ENCODE results near the gene ZNF740. TPM values are rescaled to one million over a fixed set of nuclear protein-coding genes. Genes with fewer than 3 reads are reported as not detected.

The ZNF740 gene
- total and polyA plus RNA-seq, 2 of the 8 experiments (the other 6 are each of a cell fraction or from before 2014, with no cell fraction given): 8.2 to 40.0 TPM

DNA sequence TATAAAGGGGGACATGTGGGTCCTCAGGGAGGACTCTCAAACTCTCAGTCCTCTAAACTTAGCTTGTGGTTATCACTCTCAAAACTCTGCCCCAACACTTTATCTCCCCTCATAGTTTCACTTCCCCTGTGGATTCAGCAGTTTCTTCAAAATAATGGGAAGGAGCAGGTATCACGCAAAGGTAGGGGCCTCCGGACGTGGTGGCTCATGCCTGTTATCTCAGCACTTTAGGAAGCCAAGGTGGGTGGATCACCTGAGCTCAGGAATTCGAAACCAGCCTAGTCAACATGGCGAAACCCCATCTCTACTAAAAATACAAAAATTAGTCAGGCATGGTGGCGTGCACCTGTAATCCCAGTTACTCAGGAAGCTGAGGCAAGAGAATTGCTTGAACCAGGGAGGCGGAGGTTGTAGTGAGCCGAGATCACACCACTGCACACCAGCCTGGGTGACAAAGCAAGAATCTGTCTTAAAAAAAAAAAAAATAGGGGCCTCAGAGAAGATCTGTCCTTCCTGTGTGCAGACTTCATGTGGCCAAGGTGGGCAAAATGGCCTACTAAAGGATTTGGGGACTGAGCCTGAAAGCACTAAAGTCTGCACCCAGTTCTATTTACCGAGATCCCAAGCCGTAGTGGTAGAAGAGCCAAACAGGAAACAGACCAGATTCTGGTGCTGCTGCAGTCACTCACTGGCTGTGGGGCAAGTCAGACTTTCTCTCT, 20.1 kb downstream of the ZNF740 start:
- Histone ChIP-seq H3K4ac (replicated peaks; ENCODE audit: insufficient read length, low read depth, low read length) (no peak overlapping the region), H3K56ac (replicated peaks; ENCODE audit: insufficient read length, low read depth, low read length) (no peak overlapping the region), H4K91ac (replicated peaks; ENCODE audit: insufficient read length, low read length) (no peak overlapping the region), H3K4me3 (ENCODE audit: extremely low read depth in 1 of 4, insufficient read depth in 2 of 4, low read depth in 3 of 4, low read length in 4 of 4) (no peak overlapping the region), H3K36me3 (ENCODE audit: control insufficient read depth in 2 of 4, insufficient read depth in 4 of 4, low read length in 3 of 4) (no peaks in the 10 kb centered on the region), H2BK120ac (replicated peaks; ENCODE audit: low read depth, low read length) (no peak overlapping the region), H3K27ac (ENCODE audit: low read depth, low read length) (no peak overlapping the region), H3K9me3 (ENCODE audit: insufficient read depth in 2 of 2, low read depth in 1 of 2, low read length in 1 of 2) (no peaks in the 10 kb centered on the region), H2BK12ac (ENCODE audit: low read depth, low read length) (no peak overlapping the region), H3K4me1 (replicated peaks in 1 of 4; ENCODE audit: control insufficient read depth in 3 of 4, insufficient read depth in 4 of 4, low read length in 3 of 4) (no peaks in the 10 kb centered on the region; a peak in 1 of 7 replicates), H3K9ac (replicated peaks in 1 of 4; ENCODE audit: extremely low read depth in 1 of 4, low read depth in 3 of 4, low read length in 3 of 4) (no peak overlapping the region), H4K8ac (ENCODE audit: extremely low read depth, insufficient read depth, low read length) (no peak overlapping the region), H3K79me1 (ENCODE audit: low read depth, low read length) (no peaks in the 10 kb centered on the region), H3K79me2 (ENCODE audit: control insufficient read depth in 1 of 2, insufficient read depth in 2 of 2, low read length in 2 of 2) (no peaks in the 10 kb centered on the region), H2BK15ac (ENCODE audit: low read length) (no peak overlapping the region), H3K18ac (ENCODE audit: extremely low read depth, low read length) (no peak overlapping the region), H3K14ac (ENCODE audit: insufficient read length) (no peak overlapping the region), H2AFZ (ENCODE audit: low read length) (no peak overlapping the region), H3K4me2 (ENCODE audit: insufficient read depth in 1 of 2, low read depth in 2 of 2, low read length in 2 of 2) (no peak overlapping the region), H4K5ac (ENCODE audit: insufficient read length, low read depth, low read length) (no peak overlapping the region), H2BK20ac (ENCODE audit: low read length) (no peak overlapping the region), H3K27me3 (replicated peaks in 1 of 4; ENCODE audit: control insufficient read depth in 3 of 4, extremely low read depth in 1 of 4, insufficient read depth in 3 of 4, low read length in 3 of 4) (peaks cover under 1 to 27% (median 16%) of the 10 kb centered on the region in 4 experiments), H4K20me1 (replicated peaks in 1 of 2; ENCODE audit: control insufficient read depth in 1 of 2, insufficient read depth in 2 of 2, low read length in 2 of 2) (no peaks in the 10 kb centered on the region), H3K23me2 (ENCODE audit: low read depth, low read length) (peaks cover 2% of the 10 kb centered on the region; the same call in 1 of the 2 replicates), H2AK5ac (ENCODE audit: low read depth, low read length) (no peak overlapping the region), H3K23ac (ENCODE audit: insufficient read length) (no peak overlapping the region), H2BK5ac (ENCODE audit: low read depth, low read length) (no peak overlapping the region)
- TF ChIP-seq SAP30 (IDR thresholded peaks at IDR 0.05; ENCODE audit: insufficient read depth, insufficient replicate concordance, low read length) (no peak), POLR2AphosphoS5 (IDR thresholded peaks at IDR 0.05; ENCODE audit: low read depth, low read length) (no peak), RAD21 (IDR thresholded peaks at IDR 0.05 in 1 of 2, conservative IDR thresholded peaks at IDR 0.05 in 1 of 2; ENCODE audit: low read depth in 2 of 2, low read length in 2 of 2) (no peak), BACH1 (IDR thresholded peaks at IDR 0.05; ENCODE audit: low read length) (no peak), ZNF274 (IDR thresholded peaks at IDR 0.05; ENCODE audit: borderline replicate concordance, extremely low read depth, low read length) (no peak), EP300 (IDR thresholded peaks at IDR 0.05; ENCODE audit: borderline replicate concordance in 1 of 2, low read depth in 2 of 2, low read length in 2 of 2) (no peak), GTF2F1 (IDR thresholded peaks at IDR 0.05; ENCODE audit: borderline replicate concordance, low read depth, low read length) (no peak)
- DNase-seq (ENCODE audit: low read depth in 1 of 2, low spot score in 2 of 2) (no peak), FAIRE-seq (no peak)
- ChIA-PET POLR2A (ENCODE audit: partially characterized antibody) (interaction anchor here (1.2 to 2.0 kb wide), 5 partner anchors 13 to 68 kb away, joined by 3 to 6 read pairs (median 4); no protein-coding TSS in a partner anchor), CTCF (ENCODE audit: partially characterized antibody) (interaction anchor here (0.8 to 17.9 kb wide), 9 partner anchors 12 to 149 kb away, joined by 3 to 573 read pairs (median 8); partner anchors contain the start of genes CSAD, ITGB7, MYG1 and PFDN5)
- 88% methylated on average over 10 of the region's 10 CpGs; no CpG with 5 or more reads in 1 of the 2 experiments for WGBS, 2 experiments (ENCODE audit: extremely low coverage in 1 of 2, insufficient coverage in 1 of 2, insufficient read length in 1 of 2, insufficient replicate concordance in 2 of 2, low coverage in 1 of 2, low lambda C conversion rate in 2 of 2, missing lambda C conversion rate in 1 of 2)
